Left cardiac atrium (tissue), 4 donors: ENCODE measurements around the gene RARB. TPM values are rescaled to one million over a fixed set of nuclear protein-coding genes. Genes with fewer than 3 reads are reported as not detected.

Experiments used
- ATAC-seq, 2 donors: fragments of 200-7000 bp; cut with Tn5 transposase; one replicate each; pipeline ENCODE4 v1.9.1; 2020; ENCODE audit warnings: mild to moderate bottlenecking in 2 of 2, moderate library complexity in 2 of 2
- DNase-seq: peaks from one replicate; pipeline ENCODE4 v3.0.0-alpha.2; 2020
- intact Hi-C, 2 donors: fragments of 100-400 bp; cut with DNase I; formaldehyde crosslinking; loops; one replicate each; pipeline versions ENCODE4 v1.14.1 to v1.15.1; 2022 to 2023
- total RNA-seq, 2 donors: library from RNA; stranded (reverse); fragmentation: NEBNext Ultra II Directional; extraction: Animal tissue kit (Norgen Biotek cat#: 25700); gene quantifications; one replicate each; pipeline ENCODE4 v1.2.1, GENCODE V29; 2021
- donor health status: DM: no; HTN: yes; CAD: no.
- donor health status: DM: no; HTN: yes; CAD: no; lungs with severe emphysema.
- donor health status: DM: yes; HTN: yes; CAD: no.
- donor health status: Dilated cardiomyopathy.

The RARB gene
- total RNA-seq, 2 donors from 2014 or later, result 12.1 to 24.1 TPM

DNA sequence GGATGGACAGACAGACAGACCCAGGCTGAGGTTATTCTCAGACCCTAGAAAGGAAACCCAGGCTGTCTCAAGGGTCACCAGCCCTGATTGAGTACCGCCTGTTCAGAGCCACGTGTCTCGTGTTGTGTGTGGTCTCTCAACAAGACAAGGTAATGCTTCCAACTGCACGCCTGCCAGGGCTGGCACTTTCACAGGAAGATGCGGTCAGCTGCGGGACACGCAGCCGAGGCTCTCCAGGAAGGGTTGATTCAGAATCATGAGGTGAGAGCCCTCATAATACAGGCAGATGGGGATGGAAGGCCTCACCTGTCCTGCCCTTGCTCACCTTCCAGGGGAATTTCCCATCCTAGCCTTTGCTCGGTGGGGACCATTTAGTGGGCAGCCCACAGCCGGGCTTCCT is 155.3 kb downstream of the RARB start:
- intact Hi-C loops, result no loop called here
- DNase-seq (no peak), ATAC-seq (no peak)

DNA sequence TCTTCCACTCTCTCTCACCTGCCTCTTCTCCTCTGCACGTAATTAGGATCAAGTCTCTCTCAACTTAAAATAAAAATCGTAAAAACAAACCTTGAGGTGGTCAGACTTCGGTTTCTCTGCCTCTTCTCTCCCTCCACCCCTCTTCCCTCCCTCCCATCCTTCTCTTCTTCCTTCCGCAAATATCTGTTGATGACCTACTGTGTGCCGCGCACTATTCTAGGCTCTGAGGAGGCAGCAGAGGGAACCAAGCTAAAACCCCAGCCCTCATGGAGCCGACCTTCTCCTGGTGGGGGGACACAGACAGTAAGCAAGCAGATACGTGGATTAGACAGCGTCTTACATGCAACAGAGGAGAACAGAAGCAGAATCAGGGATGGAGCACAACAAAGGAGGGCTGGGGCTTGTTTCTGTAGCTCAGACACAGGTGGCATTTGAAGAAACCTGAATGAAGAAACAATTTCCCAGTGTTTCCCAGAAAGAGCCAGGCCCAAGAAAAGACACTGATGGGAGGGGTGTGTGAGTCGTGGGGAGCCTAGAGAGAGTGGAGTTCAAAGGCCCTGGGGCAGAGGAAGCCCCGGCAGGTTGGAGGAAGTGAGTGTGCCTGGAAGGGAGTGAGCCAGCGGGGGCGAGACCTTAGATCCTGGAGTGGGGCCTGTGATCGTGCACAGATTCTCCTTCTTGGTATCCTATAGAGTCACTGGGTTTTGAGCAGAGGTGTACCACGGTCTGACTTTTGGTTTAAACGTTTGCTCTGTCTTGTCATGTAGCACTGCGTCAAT is 156.1 kb downstream of the RARB start:
- DNase-seq (no peak), ATAC-seq (no peak)
- intact Hi-C loops, result no loop called here

DNA sequence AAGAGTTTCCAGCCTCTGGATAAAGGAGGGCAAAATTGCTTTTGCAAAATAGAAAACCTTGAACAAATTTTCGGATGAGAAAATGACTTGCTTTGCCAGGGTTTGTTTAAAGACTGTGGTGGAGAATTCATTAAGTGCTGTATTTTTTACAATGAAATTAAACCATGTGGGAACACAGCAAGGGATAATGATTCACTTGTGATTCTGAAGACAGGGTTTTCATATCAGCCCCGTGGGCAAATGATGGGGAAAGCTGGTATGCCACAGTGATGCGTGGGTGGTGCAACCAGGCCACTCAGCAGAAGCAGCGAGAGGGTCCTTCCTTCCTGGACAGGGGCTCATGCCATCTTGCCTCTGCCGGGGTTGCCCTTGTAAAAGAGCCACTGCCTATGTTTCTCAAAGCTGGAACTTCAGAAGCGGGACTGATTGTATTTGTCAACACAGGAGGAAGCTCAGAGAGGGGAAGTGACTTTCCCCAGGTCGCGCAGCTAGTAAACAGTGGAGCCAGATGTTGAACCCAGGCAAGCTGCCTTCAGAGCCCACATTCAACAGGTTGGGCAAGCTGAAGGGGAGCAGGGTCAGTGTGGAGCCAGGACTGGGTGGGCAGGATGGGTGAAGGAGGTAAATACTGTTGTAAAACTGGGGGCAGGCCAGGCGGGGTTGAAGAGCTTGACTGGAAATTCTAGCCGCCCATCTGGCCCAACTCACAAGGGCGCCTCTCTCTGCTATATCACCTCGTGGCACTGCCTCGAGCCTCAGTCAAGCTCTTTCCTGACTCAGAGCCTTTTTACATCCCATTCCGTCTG is 157.5 kb downstream of the RARB start:
- intact Hi-C loops, result no loop called here
- DNase-seq, result no peak

DNA sequence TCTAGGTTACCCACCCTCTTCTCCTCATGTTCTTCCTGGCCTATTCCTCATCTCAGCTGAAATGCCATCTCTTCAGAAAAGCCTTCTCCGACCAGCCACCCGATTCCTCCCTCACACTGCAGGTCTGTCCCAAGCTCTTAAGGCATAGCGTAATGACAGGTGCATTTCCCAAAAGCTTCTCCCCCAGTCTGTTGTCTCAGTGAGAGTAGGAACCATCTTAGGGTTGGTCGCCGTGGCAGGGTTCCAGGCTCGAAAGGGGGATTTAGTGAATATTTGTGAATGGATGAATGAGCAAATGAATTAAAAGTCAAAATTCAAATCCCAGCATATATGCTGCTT is 158.1 kb downstream of the RARB start:
- intact Hi-C loops, result no loop called here
- ATAC-seq (no peak), DNase-seq (no peak)

More for the DNA sequence above, 157.5 kb downstream of the RARB start:
- ATAC-seq, result no peak

DNA sequence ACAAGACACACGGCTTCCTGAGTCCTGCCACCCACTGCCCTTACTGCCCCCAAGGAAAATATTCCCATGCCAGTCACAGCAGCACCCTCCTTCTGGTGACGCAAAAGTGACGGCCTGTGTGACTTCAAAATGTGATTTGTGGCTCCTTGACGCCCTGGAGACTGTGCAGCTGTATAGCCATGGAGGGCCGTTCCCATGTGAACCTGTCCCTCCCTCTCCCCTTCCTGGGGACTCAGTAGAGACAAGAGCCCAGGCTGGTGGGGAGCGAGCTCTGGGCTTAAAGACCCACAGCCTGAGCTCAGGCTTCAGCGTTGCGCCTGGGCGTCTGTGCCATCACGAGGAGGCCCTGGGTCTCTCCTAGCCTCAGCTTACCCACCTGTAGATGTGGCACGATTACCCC is 158.5 kb downstream of the RARB start:
- intact Hi-C loops, result no loop called here
- DNase-seq, result no peak
- ATAC-seq, result no peak

DNA sequence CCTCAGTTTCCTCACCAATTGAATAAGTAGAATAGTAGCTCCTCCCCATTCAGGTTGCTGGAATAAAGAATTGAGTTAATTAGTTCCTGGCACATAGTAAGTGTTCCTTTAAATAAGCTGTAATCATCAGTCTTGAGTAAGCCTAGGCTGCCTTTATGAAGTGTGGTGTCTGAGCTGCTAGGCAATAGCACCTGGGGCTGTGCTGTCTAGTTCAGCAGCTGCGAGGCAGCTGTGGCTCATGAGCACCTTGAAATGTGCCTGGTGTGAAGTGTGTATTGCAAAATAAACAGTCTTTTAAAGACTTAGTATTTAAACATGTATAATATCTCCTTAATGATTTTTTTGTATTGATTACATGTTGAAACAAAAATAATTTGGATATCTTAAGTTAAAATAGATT is 159.0 kb downstream of the RARB start:
- ATAC-seq (no peak), DNase-seq (no peak)
- intact Hi-C loops, result no loop called here

DNA sequence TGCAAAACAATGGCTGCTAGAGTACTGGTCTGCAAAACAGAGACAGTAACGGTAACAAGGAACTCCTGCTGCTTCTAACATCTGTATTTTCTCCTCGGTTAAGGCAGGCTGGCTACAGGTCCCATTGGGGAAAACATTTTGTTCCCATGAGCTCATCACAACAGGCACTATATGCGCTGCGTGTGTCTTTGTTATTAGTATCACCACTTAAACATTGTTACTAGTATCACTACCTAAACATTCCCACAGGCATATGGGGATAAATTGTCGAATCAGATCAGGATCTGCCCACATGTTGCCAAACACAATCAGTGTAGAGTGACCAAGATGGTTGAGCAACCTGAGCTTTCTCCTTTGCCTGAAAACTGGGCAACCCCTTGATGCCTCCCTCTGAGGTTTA is 159.5 kb downstream of the RARB start:
- ATAC-seq, result no peak
- no peak for DNase-seq
- intact Hi-C loops, result no loop called here

DNA sequence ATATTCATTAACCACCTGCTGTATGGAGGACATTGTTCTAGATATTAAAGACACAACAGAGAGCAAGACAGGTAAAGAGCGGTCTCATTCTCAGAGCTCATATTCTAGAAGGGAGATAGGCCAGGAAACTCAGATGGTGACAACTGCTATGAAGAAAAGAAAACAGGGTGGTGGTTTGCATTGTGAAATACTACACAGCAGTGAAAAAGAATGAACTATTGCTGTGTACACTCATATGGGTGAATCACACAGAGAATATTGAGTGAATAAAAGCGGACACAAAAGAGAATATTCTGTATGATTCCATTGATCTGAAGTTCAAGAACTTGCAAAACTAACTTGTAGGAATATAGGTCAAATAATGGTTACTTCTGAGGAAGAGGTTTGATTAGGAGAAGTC is 159.9 kb downstream of the RARB start:
- ATAC-seq (no peak), DNase-seq (no peak)
- intact Hi-C loops, result loop anchor here in 1 of 2 donors (2.0 kb wide), 1 partner anchor 159 kb away; the partner anchor contains the start of gene RARB

DNA sequence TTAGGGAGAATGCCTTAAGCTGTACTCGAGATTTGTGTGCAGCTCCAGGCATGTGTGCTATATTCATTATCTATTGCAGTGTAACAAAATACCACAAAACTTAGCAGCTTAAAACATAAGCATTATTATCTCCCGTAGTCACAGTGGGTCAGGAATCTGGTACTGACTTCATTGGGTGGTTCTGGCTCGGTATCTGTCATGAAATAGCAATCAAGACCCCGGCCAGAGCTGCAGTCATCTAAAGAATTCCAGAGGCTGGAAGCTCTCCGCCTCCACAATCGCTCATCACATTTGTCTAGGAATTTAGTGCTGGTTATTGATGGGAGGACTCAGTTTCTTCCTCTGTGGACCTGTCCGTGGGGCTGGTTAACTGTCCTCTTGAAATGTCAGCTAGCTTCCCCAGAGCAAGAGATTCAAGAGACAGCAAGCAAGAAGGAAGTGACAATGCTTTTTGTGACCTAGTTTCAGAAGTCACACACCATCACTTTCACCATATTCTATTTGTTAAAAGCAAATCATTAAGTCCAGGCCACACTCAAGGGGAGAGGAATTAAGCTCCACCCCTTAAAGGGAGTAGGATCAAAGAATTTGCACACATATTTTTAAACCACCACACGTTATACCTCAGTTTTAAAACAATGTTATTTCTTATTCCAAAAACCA is 160.5 kb downstream of the RARB start:
- DNase-seq (no peak), ATAC-seq (no peak)
- intact Hi-C loops, result loop anchor here in 1 of 2 donors (2.0 kb wide), 1 partner anchor 160 kb away; the partner anchor contains the start of gene RARB

DNA sequence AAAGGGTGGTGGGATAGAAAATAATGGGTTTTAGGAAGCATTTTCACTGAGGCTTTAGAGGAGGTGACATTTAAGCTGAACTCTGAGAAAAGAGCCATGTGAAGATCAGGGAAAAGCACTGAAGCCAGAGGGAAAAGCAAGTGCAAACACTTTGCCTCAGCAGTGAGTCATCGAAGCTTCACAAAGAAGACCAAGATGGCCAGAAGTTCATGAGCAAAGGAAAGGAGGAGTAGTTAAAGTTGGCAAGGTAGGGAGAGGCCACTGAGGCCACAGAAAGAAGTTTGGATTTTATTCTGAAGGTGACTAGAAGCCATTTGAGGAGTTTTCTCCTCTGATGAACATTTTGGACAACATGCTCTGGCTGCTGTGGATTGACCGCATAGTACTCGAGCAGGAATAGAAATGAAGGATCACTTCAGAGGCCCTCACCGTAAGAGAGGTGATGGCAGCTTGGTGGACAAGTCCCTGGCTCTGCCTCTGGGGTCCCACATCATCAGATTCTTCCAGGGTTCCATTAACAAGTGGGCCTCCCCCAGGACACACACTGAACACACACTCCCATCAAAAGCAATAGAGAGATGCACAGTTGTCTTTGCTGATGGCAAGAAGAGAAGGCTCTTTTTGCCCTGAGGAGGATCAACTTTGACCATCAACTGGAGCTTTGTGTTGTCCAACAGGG is 161.2 kb downstream of the RARB start:
- DNase-seq (no peak), ATAC-seq (no peak)
- intact Hi-C loops, result loop anchor here in 1 of 2 donors (2.0 kb wide), 1 partner anchor 160 kb away; the partner anchor contains the start of gene RARB

DNA sequence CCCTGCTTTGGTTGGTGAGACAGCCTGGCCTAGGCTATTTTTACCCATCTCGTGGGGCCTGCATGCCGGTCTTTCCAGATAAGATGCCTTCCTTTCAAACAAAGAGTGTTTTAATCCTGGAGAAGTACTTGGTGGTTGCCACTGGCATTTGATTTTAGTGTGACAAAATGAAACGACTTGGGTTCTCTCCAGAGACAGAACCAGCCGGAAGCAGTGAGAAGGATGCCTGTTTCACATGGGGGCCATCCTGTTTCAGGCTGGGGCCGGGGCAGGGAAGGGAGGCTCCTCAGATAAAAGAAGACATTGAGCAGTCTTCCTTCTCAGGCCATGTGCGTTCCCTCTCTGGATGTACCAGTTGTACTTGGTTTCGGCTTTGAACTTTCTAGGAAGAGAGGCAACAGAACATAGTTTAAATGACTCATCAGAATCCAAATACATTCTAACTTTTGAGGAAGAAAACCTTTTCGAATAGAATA is 161.8 kb downstream of the RARB start:
- intact Hi-C loops, result loop anchor here (2.0 to 10.0 kb wide), 5 partner anchors 161 to 628 kb away; partner anchors contain the start of gene RARB (in 2 of the 2)
- DNase-seq (no peak), ATAC-seq (peak; percentile 51 to 64)

DNA sequence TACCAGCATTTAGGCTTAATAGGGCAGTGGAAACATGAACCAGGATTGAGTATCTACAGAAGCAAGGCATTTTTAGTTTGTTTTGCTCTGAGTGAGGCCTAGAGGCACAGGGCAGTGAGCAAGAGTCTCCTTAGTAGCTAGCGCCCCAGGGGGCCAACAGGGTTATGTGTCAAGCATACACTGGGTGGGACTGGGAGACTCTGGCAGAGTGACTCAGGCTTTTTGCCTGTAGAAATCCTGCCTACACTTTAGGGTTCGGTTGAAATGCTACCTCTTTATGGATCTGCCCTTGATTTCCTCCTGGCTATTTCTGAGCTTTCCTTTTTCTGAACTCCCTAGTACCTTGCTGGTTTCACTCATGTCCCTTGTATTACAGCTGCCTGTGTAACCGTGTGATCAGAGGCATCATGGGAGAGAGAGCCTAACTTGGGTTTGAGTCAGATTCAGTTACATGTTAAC is 164.5 kb downstream of the RARB start:
- DNase-seq (peak; percentile 70), ATAC-seq (peak; percentile 67 to 74)
- intact Hi-C loops, result loop anchor here (5.0 to 10.0 kb wide), 4 partner anchors 165 to 630 kb away; partner anchors contain the start of gene RARB (in 1 of the 2)

DNA sequence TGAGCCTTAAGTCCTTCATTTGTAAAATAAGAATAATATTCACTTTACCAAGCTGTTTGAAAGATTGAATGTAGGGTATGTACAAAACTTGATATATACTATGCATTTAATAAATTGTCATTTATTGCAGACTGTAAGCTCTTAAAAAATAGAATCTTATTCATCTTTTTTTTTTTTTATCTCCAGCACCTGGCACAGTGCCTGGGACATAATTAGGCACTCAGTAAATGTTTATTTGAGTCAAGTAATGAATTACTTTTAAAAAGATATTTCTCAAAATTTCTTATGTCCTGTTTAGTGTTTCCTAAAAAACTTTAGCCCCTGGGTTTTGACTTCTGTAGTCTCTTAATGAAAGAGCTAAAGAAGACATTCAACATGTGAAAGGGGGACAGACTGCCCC is 164.9 kb downstream of the RARB start:
- ATAC-seq, result no peak
- no peak for DNase-seq
- intact Hi-C loops, result loop anchor here (5.0 to 10.0 kb wide), 4 partner anchors 166 to 631 kb away; partner anchors contain the start of gene RARB (in 1 of the 2)

DNA sequence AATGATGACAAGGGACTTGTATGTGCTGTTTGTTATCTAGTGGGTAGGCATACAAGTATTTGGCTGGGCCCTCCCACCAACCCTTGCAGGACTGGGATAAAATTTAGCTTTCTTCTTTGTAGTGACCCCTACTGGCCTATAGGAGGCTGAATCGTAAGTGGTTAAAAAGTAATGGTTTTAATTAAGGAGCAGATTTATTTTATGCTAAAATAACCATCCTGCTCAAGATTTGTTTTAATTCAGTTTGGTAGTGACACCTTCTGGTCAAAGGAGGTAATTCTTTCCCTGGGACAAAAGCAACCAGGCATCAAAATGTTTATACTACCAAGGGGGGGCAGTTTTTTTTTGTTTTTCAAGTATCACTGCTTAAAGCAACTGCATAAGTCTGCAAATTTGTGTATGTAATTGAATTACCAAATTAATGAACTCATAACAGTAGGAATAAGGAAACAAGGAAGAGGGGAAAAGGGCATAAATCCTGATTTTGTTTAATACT is 166.0 kb downstream of the RARB start:
- DNase-seq (peak; percentile 39), ATAC-seq (peak; percentile 55 to 58)
- intact Hi-C loops, result loop anchor here (5.0 to 10.0 kb wide), 4 partner anchors 167 to 632 kb away; partner anchors contain the start of gene RARB (in 1 of the 2)

DNA sequence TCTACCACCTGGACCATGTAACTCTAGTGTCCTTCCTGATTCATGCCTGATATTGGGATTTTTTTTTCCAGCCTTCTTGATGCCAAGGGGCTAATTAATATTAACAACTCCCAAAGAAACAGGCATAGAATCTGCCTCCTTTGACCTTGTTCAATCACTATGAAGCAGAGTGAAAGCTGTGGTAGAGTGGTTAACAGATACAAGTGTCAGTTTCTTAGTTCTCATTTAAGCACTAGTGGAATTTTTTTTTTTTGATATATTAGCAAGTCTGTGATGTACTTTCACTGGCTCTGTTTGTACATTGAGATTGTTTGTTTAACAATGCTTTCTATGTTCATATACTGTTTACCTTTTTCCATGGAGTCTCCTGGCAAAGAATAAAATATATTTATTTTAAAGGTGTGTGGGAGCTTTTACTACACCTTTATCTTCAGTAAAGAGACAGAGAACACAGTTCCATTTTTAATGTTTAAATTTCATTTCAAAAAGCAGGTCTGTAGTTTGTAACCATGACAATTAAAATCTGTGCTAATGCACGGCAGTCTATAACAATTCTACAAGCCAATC is 169.6 kb downstream of the RARB start:
- DNase-seq (no peak), ATAC-seq (no peak)
- intact Hi-C loops, result loop anchor here (5.0 to 10.0 kb wide), 3 partner anchors 440 to 825 kb away; no protein-coding TSS in a partner anchor

DNA sequence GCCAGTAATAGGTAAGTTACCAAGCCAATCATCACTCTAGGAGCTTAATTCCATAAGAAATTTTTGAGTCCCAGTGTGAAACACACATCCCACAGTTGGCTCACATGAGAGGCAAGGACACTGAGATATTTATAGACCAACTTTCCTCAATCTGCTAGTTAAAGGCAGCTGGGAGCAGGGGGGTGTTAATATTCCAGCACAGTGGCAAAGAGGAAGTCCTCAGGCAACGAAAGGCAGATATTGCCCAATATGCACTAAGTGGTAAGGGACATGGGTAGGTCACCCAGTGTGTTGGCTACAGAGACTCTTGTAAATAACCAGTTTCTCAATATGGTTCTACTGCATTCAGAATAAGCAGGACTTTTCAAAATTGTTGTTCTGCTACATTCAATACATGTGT is 175.6 kb downstream of the RARB start:
- peak; percentile 86 to 88 for ATAC-seq
- intact Hi-C loops, result no loop called here
- DNase-seq, result peak; percentile 27

DNA sequence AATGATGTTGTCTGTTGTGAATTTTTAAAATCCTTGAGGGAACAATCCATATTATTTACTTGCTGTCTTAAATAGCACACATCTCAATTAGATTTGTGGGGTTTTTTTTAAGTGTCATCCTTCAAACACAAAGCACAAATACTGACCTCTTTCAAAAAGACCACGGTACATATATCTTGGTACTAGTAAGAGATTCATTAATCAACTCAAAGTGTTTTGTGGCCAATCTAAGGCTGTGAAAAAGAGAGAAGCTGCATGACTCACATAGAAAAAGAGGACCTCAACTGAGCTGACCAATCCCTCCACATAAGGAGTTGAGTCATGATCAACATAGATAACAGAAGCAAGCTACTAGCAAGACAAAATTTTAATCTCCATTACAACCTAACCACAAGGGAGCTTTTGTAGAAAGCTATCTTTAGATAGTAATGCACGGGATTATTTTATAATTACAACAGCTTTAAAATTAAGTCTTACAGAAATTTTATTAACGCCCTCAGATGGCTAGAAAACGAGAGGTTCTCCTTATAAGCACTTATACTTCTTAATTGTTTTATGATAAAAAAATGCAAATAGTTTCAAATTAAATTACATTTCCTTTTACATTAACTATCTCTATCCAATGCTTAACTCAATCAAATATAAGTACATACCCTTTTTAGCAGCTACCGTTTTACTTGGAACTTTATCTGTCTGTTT is 176.2 kb downstream of the RARB start:
- DNase-seq (no peak), ATAC-seq (peak; percentile 56 to 95)
- intact Hi-C loops, result no loop called here
